Measurements from ENCODE around the gene MIF. TPM values are rescaled to one million over a fixed set of nuclear protein-coding genes. Genes with fewer than 3 reads are reported as not detected.
"Not testable (repeated sequence)": the region's sequence is repeated elsewhere in the genome, so short reads cannot be mapped to it uniquely, and the experiment has no call there.

MIF gene
- total RNA-seq, 1 experiment from 2014 or later, result 1,068 TPM

DNA sequence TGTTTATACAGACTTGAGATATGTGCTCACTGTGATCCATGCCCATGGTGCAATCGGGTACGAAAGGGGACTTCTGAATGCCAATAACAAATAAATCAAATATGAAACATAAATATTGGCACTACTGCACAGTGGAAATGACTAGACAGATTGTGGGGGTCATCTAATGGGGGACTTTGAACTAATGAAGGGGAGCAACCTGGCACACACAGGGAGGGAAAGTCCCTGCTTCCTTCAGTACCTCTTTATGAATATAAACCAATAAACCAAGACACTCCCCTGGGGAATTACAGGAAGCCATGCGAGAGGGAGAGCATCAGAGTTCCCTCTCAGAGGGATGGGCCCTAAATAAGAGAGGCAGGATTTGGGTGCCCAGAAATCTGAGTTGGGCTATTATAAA lies 21.1 kb downstream of the MIF start:
- H4K8ac ChIP-seq (replicated peaks; ENCODE audit: insufficient read length, low read depth, low read length), result no peak overlapping the region
- no peak overlapping the region for H2BK5ac ChIP-seq (ENCODE audit: insufficient read length, low read length)
- H2AFZ ChIP-seq (ENCODE audit: low read length), result no peak overlapping the region
- H4K20me1 ChIP-seq (ENCODE audit: control insufficient read depth, insufficient read depth, insufficient read length), result no peaks in the 10 kb centered on the region
- DNase-seq, result peak; percentile 8
- no peak overlapping the region for H2BK12ac ChIP-seq (ENCODE audit: insufficient read length, low read depth, low read length)
- H3K9me3 Mint-ChIP-seq, result peaks cover 5 to 16% of the 10 kb centered on the region in 2 experiments; a peak in 3 of 5 replicates
- peaks cover 13 to 16% of the 10 kb centered on the region in 2 experiments for H3K4me1 Mint-ChIP-seq
- H2BK120ac ChIP-seq (ENCODE audit: low read depth, low read length, poor library complexity, severe bottlenecking), result no peak overlapping the region
- H2BK15ac ChIP-seq (ENCODE audit: low read depth, low read length), result no peak overlapping the region
- no peak overlapping the region for H3K27ac Mint-ChIP-seq
- H3K27me3 Mint-ChIP-seq (ENCODE audit: low read depth), result no peaks in the 10 kb centered on the region
- H3K27ac ChIP-seq (ENCODE audit: insufficient read length, low read depth, low read length), result no peak overlapping the region
- H3T11ph ChIP-seq (ENCODE audit: low read length), result no peak overlapping the region
- no peaks in the 10 kb centered on the region for H3K9me3 ChIP-seq (ENCODE audit: control insufficient read depth, low read depth, low read length)
- no peak overlapping the region for H4K5ac ChIP-seq (ENCODE audit: insufficient read length, low read depth, low read length)
- H4K91ac ChIP-seq (ENCODE audit: insufficient read length, low read depth, low read length), result no peak overlapping the region
- H2AK5ac ChIP-seq (ENCODE audit: insufficient read length, low read length), result no peak overlapping the region
- H2BK20ac ChIP-seq (ENCODE audit: low read depth, low read length, poor library complexity, severe bottlenecking), result no peak overlapping the region
- H3K23ac ChIP-seq (ENCODE audit: insufficient read length, low read depth, low read length), result no peak overlapping the region
- TF ChIP-seq, protein P1, sequence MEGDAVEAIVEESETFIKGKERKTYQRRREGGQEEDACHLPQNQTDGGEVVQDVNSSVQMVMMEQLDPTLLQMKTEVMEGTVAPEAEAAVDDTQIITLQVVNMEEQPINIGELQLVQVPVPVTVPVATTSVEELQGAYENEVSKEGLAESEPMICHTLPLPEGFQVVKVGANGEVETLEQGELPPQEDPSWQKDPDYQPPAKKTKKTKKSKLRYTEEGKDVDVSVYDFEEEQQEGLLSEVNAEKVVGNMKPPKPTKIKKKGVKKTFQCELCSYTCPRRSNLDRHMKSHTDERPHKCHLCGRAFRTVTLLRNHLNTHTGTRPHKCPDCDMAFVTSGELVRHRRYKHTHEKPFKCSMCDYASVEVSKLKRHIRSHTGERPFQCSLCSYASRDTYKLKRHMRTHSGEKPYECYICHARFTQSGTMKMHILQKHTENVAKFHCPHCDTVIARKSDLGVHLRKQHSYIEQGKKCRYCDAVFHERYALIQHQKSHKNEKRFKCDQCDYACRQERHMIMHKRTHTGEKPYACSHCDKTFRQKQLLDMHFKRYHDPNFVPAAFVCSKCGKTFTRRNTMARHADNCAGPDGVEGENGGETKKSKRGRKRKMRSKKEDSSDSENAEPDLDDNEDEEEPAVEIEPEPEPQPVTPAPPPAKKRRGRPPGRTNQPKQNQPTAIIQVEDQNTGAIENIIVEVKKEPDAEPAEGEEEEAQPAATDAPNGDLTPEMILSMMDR (conservative IDR thresholded peaks at IDR 0.05), result no peak
- H3K56ac ChIP-seq (ENCODE audit: insufficient read length, low read depth, low read length), result no peak overlapping the region
- no peak overlapping the region for H3K4me3 Mint-ChIP-seq
- H3K79me1 ChIP-seq (ENCODE audit: insufficient read depth, low read depth, low read length, poor library complexity, severe bottlenecking), result no peaks in the 10 kb centered on the region
- no peak overlapping the region for H3K4me2 ChIP-seq (ENCODE audit: insufficient read depth, insufficient read length, low read length)
- H3K14ac ChIP-seq (ENCODE audit: insufficient read depth, low read length), result no peak overlapping the region
- no peaks in the 10 kb centered on the region for H3K4me1 ChIP-seq (ENCODE audit: insufficient read depth, low read length)
- H3K79me2 ChIP-seq (ENCODE audit: insufficient read depth, low read length), result no peaks in the 10 kb centered on the region
- no peak overlapping the region for H3K9ac ChIP-seq (ENCODE audit: extremely low read depth, insufficient read length, low read length)
- no peak overlapping the region for H3K4ac ChIP-seq (ENCODE audit: low read depth, low read length)
- no peak overlapping the region for H3K18ac ChIP-seq (ENCODE audit: insufficient read length, low read depth, low read length)
- peaks cover 6 to 30% (median 24%) of the 10 kb centered on the region in 3 experiments for H3K36me3 Mint-ChIP-seq (ENCODE audit: insufficient read depth in 1 of 3, low read depth in 3 of 3)
- WGBS (ENCODE audit: extremely low coverage, insufficient read length, low lambda C conversion rate), result no CpG with 5 or more reads among the region's 3 CpGs
- no peaks in the 10 kb centered on the region for H3K27me3 ChIP-seq (ENCODE audit: insufficient read depth, low read length)
- peaks cover 7% of the 10 kb centered on the region for H3K23me2 ChIP-seq (ENCODE audit: insufficient read length, low read depth, low read length, poor library complexity, severe bottlenecking)

DNA sequence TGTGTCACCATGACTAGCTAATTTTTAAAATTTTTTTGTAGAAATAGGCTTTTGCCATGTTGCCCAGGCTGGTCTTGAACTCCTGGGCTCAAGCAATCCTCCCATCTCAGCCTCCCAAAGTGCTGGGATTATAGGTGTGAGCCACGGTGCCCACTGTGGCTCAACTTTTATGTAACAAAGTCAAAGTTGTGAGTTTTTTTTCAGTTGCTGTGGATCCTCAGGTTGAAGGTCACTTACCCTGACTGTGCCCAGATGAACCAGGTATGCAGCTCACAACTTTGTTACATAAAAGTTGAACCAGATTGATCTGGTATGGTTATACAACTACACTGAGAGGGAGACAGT lies 26.1 kb downstream of the MIF start:
- not testable (repeated sequence) for H4K91ac ChIP-seq (ENCODE audit: insufficient read length, low read depth, low read length); H4K5ac ChIP-seq (ENCODE audit: insufficient read length, low read depth, low read length); H3K4me2 ChIP-seq (ENCODE audit: insufficient read depth, insufficient read length, low read length); H3K79me2 ChIP-seq (ENCODE audit: insufficient read depth, low read length); H3T11ph ChIP-seq (ENCODE audit: low read length); H2BK5ac ChIP-seq (ENCODE audit: insufficient read length, low read length); H2BK20ac ChIP-seq (ENCODE audit: low read depth, low read length, poor library complexity, severe bottlenecking); H3K56ac ChIP-seq (ENCODE audit: insufficient read length, low read depth, low read length); H3K9me3 Mint-ChIP-seq; H3K79me1 ChIP-seq (ENCODE audit: insufficient read depth, low read depth, low read length, poor library complexity, severe bottlenecking); H3K4ac ChIP-seq (ENCODE audit: low read depth, low read length); H4K8ac ChIP-seq (replicated peaks; ENCODE audit: insufficient read length, low read depth, low read length); H3K14ac ChIP-seq (ENCODE audit: insufficient read depth, low read length); H3K27me3 Mint-ChIP-seq (ENCODE audit: low read depth); H3K4me1 ChIP-seq (ENCODE audit: insufficient read depth, low read length); H3K18ac ChIP-seq (ENCODE audit: insufficient read length, low read depth, low read length); H3K23me2 ChIP-seq (ENCODE audit: insufficient read length, low read depth, low read length, poor library complexity, severe bottlenecking); H4K20me1 ChIP-seq (ENCODE audit: control insufficient read depth, insufficient read depth, insufficient read length); H3K9me3 ChIP-seq (ENCODE audit: control insufficient read depth, low read depth, low read length); H3K27me3 ChIP-seq (ENCODE audit: insufficient read depth, low read length); DNase-seq; H3K4me3 Mint-ChIP-seq; H3K27ac Mint-ChIP-seq; H3K23ac ChIP-seq (ENCODE audit: insufficient read length, low read depth, low read length); H2BK120ac ChIP-seq (ENCODE audit: low read depth, low read length, poor library complexity, severe bottlenecking); H2AK5ac ChIP-seq (ENCODE audit: insufficient read length, low read length); H3K9ac ChIP-seq (ENCODE audit: extremely low read depth, insufficient read length, low read length); H2AFZ ChIP-seq (ENCODE audit: low read length); H2BK12ac ChIP-seq (ENCODE audit: insufficient read length, low read depth, low read length); H3K4me1 Mint-ChIP-seq; H3K27ac ChIP-seq (ENCODE audit: insufficient read length, low read depth, low read length); H2BK15ac ChIP-seq (ENCODE audit: low read depth, low read length)
- WGBS (ENCODE audit: extremely low coverage, insufficient read length, low lambda C conversion rate), result no CpG with 5 or more reads among the region's 1 CpG
- H3K36me3 Mint-ChIP-seq (ENCODE audit: insufficient read depth in 1 of 3, low read depth in 3 of 3), result peaks cover 33 to 62% (median 39%) of the 10 kb centered on the region in 3 experiments
